Psoas muscle (tissue), 8 donors: Measurements from ENCODE around the gene BAIAP2. TPM values are rescaled to one million over a fixed set of nuclear protein-coding genes. Genes with fewer than 3 reads are reported as not detected.

Experiments used
- ATAC-seq, 4 donors: fragments of 200-7000 bp; cut with Tn5 transposase; one replicate each; pipeline ENCODE4 v1.9.1; 2020; ENCODE audit warnings: moderate library complexity in 3 of 4, mild to moderate bottlenecking in 2 of 4
- DNase-seq, 2 donors: peaks; one replicate each; pipeline ENCODE4 v3.0.0-alpha.2; 2020
- H3K27ac ChIP-seq: fragments of 200-600 bp; one replicate; pipeline ENCODE4 v1.8.0; 2022
- H3K27me3 ChIP-seq, 3 donors: fragments of 200-600 bp in 1 of 3; one replicate each; pipeline versions ENCODE4 v1.6.1 to v1.8.0; 2013 to 2022; ENCODE audit warnings: low read length in 2 of 3, mild to moderate bottlenecking in 2 of 3, moderate library complexity in 1 of 3; ENCODE audit not compliant: insufficient read depth in 3 of 3
- H3K36me3 ChIP-seq, 2 donors: fragments of 200-600 bp in 1 of 2; one replicate each; pipeline versions ENCODE4 v1.6.1 to v1.8.0; 2013 to 2022; ENCODE audit warnings: low read depth in 1 of 2, mild to moderate bottlenecking in 1 of 2, moderate library complexity in 1 of 2; ENCODE audit not compliant: insufficient read depth in 1 of 2
- H3K4me1 ChIP-seq: fragments of 200-600 bp; one replicate; pipeline ENCODE4 v1.8.0; 2022
- H3K4me3 ChIP-seq: fragments of 200-600 bp; one replicate; pipeline ENCODE4 v1.8.0; 2022; ENCODE audit warnings: mild to moderate bottlenecking
- H3K9me3 ChIP-seq: fragments of 200-600 bp; one replicate; pipeline ENCODE4 v1.8.0; 2022
- CTCF ChIP-seq: fragments of 200-600 bp; IDR thresholded peaks from one replicate; pipeline ENCODE4 v1.8.0; 2022; ENCODE audit warnings: antibody characterized with exemption
- WGBS, 3 donors: extraction: QIAGEN DNeasy Blood & Tissue Kit; methylation state at CpG; one replicate each; pipeline versions ENCODE4 v1.1.6 to v1.1.7; 2013; 5-methylcytosine and 5-hydroxymethylcytosine counted together
- intact Hi-C, 2 donors: fragments of 100-400 bp; cut with DNase I; formaldehyde crosslinking; loops; one replicate each; pipeline versions ENCODE4 v1.11.0 to v1.14.2; 2022
- polyA plus RNA-seq, 3 donors: library from polyadenylated mRNA; stranded (reverse); fragments of 200-250 nt; gene quantifications; one replicate each; pipeline ENCODE4 v1.2.3, GENCODE V29; 2013
- total RNA-seq, 4 donors: library from RNA; stranded (reverse); fragmentation: NEBNext Ultra II Directional in 2 of 4; extraction: Animal tissue kit (Norgen Biotek cat#: 25700) in 2 of 4; gene quantifications; one replicate each; pipeline versions ENCODE4 v1.2.1 to v1.2.4, GENCODE V29; 2021 to 2023
- donor health status: healthy with polysubstance abuse.
- donor health status: DM: no; HTN: no; CAD: no; lungs with moderate emphysema.
- donor health status: Bipolar disorder and iron deficiency.
- donor health status: healthy.
- donor health status: DM: yes; HTN: yes; CAD: no.
- donor health status: DM: no; HTN: no; CAD: no.
- donor health status: DM: no; HTN: no; CAD: no.
- donor health status: DM: yes; HTN: yes; CAD: no.

BAIAP2 gene
- total and polyA plus RNA-seq, 7 donors: 3.9 to 28.9 (median 8.6) TPM

- H3K27me3 ChIP-seq: peaks cover 0 to 5% (median 0%) of the 10 kb centered on the region in 3 donors
- ATAC-seq (no peak), DNase-seq (no peak)
- H3K36me3 ChIP-seq: no peaks in the 10 kb centered on the region
- no peak overlapping the region for H3K4me3 ChIP-seq
- 72 to 82% (median 81%) methylated on average over 39 to 45 of the region's 45 CpGs for WGBS, 3 donors
- H3K27ac ChIP-seq: no peak overlapping the region
- no peaks in the 10 kb centered on the region for H3K4me1 ChIP-seq
- no peaks in the 10 kb centered on the region for H3K9me3 ChIP-seq
- no peak for TF ChIP-seq CTCF
- intact Hi-C loops: no loop called here
Measured at GRCh38 chr17:81120695-81121621, 86.0 kb downstream of the BAIAP2 start.

GRCh38 chr17:81121841-81122733, 87.1 kb downstream of the BAIAP2 start:
- H3K27ac ChIP-seq: no peak overlapping the region
- no peaks in the 10 kb centered on the region for H3K9me3 ChIP-seq
- intact Hi-C loops: no loop called here
- ATAC-seq: no peak
- DNase-seq: no peak
- H3K4me3 ChIP-seq: no peak overlapping the region
- no peaks in the 10 kb centered on the region for H3K4me1 ChIP-seq
- whole genome bisulfite sequencing, 3 donors: 62 to 75% (median 66%) methylated on average over 76 to 109 of the region's 109 CpGs
- H3K36me3 ChIP-seq: no peaks in the 10 kb centered on the region
- no peak for TF ChIP-seq CTCF
- H3K27me3 ChIP-seq: peaks cover 0 to 5% (median 0%) of the 10 kb centered on the region in 3 donors

GRCh38 chr17:81123052-81124048, 88.4 kb downstream of the BAIAP2 start:
- no peaks in the 10 kb centered on the region for H3K9me3 ChIP-seq
- WGBS, 3 donors: 71 to 77% (median 77%) methylated on average over 35 to 39 of the region's 39 CpGs
- no peak for TF ChIP-seq CTCF
- no peak for ATAC-seq
- peaks cover 0 to 5% (median 0%) of the 10 kb centered on the region in 3 donors for H3K27me3 ChIP-seq
- no peaks in the 10 kb centered on the region for H3K4me1 ChIP-seq
- intact Hi-C loops: no loop called here
- no peak for DNase-seq
- H3K27ac ChIP-seq: no peak overlapping the region
- H3K36me3 ChIP-seq: no peaks in the 10 kb centered on the region
- H3K4me3 ChIP-seq: no peak overlapping the region

GRCh38 chr17:81124377-81124776, 89.4 kb downstream of the BAIAP2 start:
- peaks cover 0 to 5% (median 0%) of the 10 kb centered on the region in 3 donors for H3K27me3 ChIP-seq
- WGBS, 3 donors: 92 to 94% (median 93%) methylated on average over 17 to 18 of the region's 18 CpGs
- H3K4me1 ChIP-seq: no peaks in the 10 kb centered on the region
- ATAC-seq (no peak), DNase-seq (no peak)
- H3K36me3 ChIP-seq: no peaks in the 10 kb centered on the region
- no peaks in the 10 kb centered on the region for H3K9me3 ChIP-seq
- no peak overlapping the region for H3K4me3 ChIP-seq
- H3K27ac ChIP-seq: no peak overlapping the region
- no peak for TF ChIP-seq CTCF
- intact Hi-C loops: no loop called here
